Measurements from ENCODE around the gene BLOC1S3. TPM values are rescaled to one million over a fixed set of nuclear protein-coding genes. Genes with fewer than 3 reads are reported as not detected.

The BLOC1S3 gene
- total RNA-seq, 2 experiments from 2014 or later = 16.3 to 20.4 TPM

DNA sequence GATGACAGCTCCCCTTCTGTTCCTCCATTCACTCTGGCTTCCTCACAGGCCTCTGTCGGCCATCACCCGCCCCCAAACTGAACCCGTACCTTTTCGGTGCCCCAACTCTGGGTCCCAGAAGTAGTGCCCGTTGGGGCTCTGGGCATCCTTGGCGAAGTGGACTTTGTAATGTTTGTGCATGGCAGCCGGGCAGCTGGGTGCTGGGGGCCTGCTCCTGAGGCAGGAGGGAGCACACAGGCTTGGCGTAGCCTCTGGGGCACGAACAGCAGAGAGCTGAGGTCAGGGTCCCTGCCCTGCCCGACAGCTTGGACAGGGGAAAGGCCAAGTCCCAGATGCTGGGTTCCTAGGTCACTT, 18.6 kb upstream of the BLOC1S3 start:
- H3K9me3 Mint-ChIP-seq = no peaks in the 10 kb centered on the region
- no peaks in the 10 kb centered on the region for H3K36me3 Mint-ChIP-seq (ENCODE audit: low read depth)
- DNase-seq = no peak
- CTCF ChIA-PET = no interaction called here
- peaks cover 15% of the 10 kb centered on the region for H3K4me1 Mint-ChIP-seq
- H3K4me3 Mint-ChIP-seq = no peak overlapping the region
- H3K27me3 Mint-ChIP-seq = peaks cover 15% of the 10 kb centered on the region
- H3K27ac Mint-ChIP-seq = no peak overlapping the region
- POLR2A ChIA-PET = interaction anchor here (0.9 to 1.2 kb wide), 2 partner anchors 10 to 12 kb away, joined by 3 to 4 read pairs; no protein-coding TSS in a partner anchor

DNA sequence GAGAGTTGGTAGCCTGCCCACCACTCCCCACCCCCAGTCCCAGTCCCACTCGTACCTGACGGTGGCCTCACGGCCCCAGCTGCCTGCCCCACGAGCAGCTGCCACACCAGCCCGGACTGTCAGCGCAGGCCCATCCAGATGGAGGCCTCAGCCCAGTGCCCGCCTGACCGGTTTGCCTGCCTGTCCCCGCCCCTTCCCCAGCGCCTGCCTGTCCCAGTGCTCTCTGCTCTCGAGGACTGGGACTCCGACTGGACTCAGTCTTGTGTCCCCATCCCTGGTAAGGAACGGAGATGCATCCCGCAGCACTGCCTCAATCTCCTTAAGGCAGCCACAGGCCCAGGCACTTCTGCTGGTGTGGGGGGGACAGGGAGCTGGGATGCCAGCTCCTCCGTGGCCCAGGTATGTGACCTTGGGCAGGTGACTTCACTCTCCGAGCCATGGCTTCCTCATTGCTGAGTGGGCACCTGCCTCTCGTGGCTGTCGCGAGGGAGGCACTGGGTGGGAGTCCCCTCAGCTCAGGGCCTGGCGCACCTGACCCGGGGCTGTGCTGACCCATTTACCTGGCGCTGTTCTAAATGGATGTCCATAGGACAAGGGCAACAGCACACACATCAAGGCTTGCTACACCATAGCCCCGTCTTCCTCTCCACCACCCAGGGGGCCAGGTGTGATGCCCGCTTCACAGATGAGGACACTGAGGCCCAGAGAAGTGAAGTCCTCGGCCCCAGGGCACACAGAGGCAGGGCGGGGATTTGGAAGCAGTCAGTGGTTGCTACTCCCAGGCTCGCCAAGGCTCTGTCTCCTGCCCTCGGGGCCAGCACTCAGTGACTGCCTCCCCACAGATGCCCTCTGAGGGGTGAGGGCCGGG, 17.5 kb upstream of the BLOC1S3 start, which contains the start of gene NKPD1:
Gene NKPD1 (minus strand): TSS at position 113 of the 868 bp plus-strand sequence. CDS start 832 bp downstream, outside the sequence.
- Mint-ChIP-seq H3K27me3 (peaks cover 12% of the 10 kb centered on the region), H3K4me3 (no peak within 1 kb of the TSS), H3K27ac (no peak within 1 kb of the TSS), H3K9me3 (no peaks in the 10 kb centered on the region), H3K36me3 (ENCODE audit: low read depth) (no peaks in the 10 kb centered on the region), H3K4me1 (peaks cover 18% of the 10 kb centered on the region)
- ChIA-PET POLR2A (no interaction called here), CTCF (no interaction called here)
- no peak for DNase-seq

DNA sequence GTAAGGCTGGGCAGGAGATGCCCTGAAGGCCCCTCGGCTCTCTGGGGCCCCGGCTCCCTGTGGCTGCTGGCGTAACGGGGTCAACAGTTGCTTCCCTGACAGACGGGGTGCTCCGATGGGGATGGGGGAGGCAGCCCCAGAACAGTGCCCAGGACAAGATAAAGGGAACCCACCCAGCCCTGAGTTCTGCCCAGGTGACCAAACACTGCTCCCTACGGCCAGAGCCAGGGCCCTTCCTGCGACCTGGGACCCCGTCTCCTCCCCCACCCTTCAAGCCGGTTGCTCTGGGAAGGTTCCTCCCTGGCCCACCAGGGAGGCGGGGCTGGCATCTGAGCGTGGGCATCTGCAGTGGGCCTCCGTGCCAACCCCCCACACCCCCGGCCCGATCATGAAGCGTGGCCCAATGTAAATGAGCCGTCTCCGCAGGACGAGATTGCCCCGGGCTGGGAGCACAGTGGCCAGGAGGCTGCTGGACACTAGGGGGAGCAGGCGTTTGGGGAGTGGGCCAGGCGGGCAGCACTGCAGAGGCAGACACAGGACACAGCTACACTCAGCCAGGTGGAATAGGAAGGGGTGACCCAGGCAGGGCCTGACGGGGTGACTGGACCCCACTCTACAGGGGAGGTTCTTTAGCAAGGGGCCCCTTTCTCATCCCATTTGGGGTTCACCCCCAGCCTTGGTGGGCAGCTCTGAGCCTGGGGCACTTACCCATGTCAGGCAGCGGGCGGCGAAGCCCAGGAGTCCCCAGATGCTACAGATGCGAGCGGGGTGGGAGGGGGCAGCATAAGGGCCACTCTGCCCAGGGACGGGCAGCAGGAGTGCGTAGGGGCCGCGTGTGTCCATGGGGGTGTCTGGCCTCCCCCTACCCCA, 16.6 kb upstream of the BLOC1S3 start:
- Mint-ChIP-seq H3K36me3 (ENCODE audit: low read depth) (no peaks in the 10 kb centered on the region), H3K27ac (no peak overlapping the region), H3K4me1 (peaks cover 20% of the 10 kb centered on the region), H3K4me3 (no peak overlapping the region), H3K9me3 (no peaks in the 10 kb centered on the region), H3K27me3 (peaks cover 10% of the 10 kb centered on the region)
- ChIA-PET POLR2A (no interaction called here), CTCF (no interaction called here)
- DNase-seq = no peak

DNA sequence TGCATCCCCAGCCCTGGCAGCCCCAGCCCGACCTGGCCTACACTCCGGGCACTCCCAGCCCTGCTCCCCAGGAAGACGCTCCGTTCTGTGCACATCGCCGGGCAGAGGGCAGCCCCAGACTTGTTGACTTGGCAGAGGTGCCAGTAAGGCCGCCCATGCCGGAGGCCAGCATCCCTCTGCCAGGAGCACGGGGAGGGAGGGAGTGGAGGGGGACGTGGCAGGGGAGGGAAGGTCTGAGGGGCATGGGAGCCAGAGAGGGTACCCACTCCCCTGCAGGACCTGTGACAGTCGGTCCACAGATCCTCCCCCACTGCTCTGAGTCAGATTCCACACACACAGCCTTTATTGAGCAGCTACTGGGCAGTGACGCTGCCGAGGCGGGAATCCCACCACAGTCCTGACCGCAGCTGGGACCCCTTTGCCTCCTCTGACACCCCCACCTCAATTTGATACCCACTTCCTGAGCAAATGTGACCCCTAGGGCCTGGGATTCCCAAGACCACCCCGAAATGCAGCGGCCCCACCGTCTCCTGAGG, 15.9 kb upstream of the BLOC1S3 start:
- no peak overlapping the region for H3K27ac Mint-ChIP-seq
- H3K27me3 Mint-ChIP-seq = peaks cover 6% of the 10 kb centered on the region
- no peaks in the 10 kb centered on the region for H3K9me3 Mint-ChIP-seq
- no peak for DNase-seq
- no peak overlapping the region for H3K4me3 Mint-ChIP-seq
- ChIA-PET CTCF (no interaction called here), POLR2A (no interaction called here)
- peaks cover 23% of the 10 kb centered on the region for H3K4me1 Mint-ChIP-seq
- H3K36me3 Mint-ChIP-seq (ENCODE audit: low read depth) = no peaks in the 10 kb centered on the region

DNA sequence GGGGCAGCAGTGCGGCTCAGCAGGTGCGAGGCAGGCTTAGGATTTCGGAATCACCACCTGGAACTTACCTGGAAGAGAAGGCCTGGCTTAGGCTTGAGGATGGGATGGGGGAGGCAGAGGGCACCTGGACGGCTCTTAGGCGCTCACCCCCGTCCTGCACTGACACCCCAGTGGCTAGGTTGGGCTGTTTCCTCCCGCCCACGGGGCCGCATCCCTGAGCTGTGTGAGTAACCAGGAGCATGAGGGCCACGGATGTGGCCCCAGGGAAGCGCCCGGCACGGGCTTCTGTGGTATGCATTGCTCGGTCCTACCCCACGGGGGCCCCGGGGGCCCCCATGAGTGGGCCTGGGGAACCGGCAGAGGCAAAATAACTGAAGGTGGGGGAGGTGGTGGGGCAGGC, 15.4 kb upstream of the BLOC1S3 start:
- Mint-ChIP-seq H3K4me3 (no peak overlapping the region), H3K4me1 (peaks cover 23% of the 10 kb centered on the region), H3K27ac (no peak overlapping the region), H3K36me3 (ENCODE audit: low read depth) (no peaks in the 10 kb centered on the region), H3K9me3 (no peaks in the 10 kb centered on the region), H3K27me3 (peaks cover 3% of the 10 kb centered on the region)
- no peak for DNase-seq
- POLR2A ChIA-PET = interaction anchor here (3.6 kb wide), 1 partner anchor 15 kb away, joined by 31 read pairs; the partner anchor contains the start of genes BLOC1S3 and TRAPPC6A
- CTCF ChIA-PET = no interaction called here

DNA sequence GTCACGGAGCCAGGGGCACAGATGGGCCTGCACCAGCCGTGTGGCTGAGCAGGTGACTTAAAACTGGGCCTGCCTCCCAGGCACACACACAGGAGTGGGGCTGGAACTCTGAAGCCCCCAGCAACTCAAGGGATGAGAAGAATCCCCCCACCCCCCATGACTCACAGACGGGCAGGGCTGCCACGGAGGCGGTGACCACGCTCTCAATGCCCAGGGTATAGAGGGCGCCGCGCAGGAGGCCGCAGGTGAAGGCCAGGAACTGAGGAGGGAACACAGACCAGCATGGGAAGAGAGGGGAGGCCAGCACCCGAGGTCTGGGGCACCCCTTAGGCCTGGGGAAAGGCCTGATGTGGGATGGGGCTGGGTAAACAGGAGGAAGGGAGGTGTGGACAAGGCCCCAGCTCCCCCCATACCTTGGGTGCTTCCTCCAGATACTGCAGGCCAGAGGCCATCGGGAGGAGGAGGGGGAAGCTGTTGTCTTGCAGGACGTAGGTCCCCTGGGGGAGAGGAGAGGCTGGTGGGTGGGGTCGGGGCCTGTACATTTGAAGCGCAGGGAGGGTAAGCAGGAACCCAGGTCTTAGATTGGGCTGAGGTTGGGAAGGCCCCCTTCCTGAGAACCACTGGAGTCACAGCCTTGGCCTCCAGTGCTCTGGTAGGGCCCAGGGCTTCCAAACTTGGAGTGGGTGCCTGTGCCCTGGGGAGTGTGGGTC, 14.7 kb upstream of the BLOC1S3 start:
- peaks cover 27% of the 10 kb centered on the region for H3K4me1 Mint-ChIP-seq
- POLR2A ChIA-PET = interaction anchor here (0.7 to 3.6 kb wide), 8 partner anchors 11 to 162 kb away, joined by 3 to 31 read pairs (median 3); partner anchors contain the start of genes BLOC1S3, CLASRP, PPP1R37 and TRAPPC6A
- no peak overlapping the region for H3K4me3 Mint-ChIP-seq
- DNase-seq = no peak
- peak overlapping the region; percentile 56 for H3K27ac Mint-ChIP-seq
- CTCF ChIA-PET = interaction anchor here (1.0 to 1.1 kb wide), 2 partner anchors 10 to 72 kb away, joined by 3 to 4 read pairs; no protein-coding TSS in a partner anchor
- H3K27me3 Mint-ChIP-seq = peaks cover 3% of the 10 kb centered on the region
- H3K36me3 Mint-ChIP-seq (ENCODE audit: low read depth) = no peaks in the 10 kb centered on the region
- no peaks in the 10 kb centered on the region for H3K9me3 Mint-ChIP-seq

DNA sequence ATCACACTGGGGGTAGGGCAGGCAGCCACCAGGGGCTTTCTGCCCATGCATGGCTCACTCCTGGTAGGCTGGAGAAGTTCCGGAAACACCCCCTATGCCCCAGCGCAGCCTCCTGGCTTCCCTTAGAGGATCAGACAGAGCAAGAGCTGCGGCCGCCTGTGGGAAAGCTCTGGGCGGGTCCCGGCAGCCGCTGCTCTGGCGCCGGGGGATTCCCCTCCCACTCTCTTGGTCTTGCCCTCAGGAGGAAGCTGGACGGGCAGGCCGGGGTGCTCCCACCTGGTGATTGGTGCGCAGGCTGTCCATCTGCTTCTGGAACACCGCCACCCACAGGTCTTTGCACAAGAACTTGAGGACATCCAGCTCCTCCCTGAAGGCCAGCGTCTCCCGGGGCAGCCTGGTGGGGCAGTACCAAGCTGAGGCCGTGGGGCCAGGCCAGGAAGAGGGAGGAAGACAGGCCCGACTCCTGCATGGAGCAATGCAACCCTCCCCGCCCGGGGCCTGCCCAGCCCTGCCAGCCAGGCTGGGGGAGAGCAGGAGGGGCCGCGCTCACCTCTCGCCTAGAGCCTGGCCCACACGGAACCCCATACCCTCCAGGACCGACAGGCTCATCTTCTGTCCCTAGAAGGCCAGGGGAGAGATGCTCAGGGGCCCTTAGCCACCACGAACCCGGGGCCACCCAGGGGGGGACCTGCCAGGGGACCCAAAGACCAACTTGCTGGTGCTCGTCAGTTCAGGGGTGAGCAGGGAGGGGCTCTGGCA, 13.8 kb upstream of the BLOC1S3 start:
- Mint-ChIP-seq H3K36me3 (ENCODE audit: low read depth) (no peaks in the 10 kb centered on the region), H3K27ac (no peak overlapping the region), H3K4me1 (peaks cover 34% of the 10 kb centered on the region), H3K9me3 (no peaks in the 10 kb centered on the region), H3K27me3 (peaks cover 3% of the 10 kb centered on the region), H3K4me3 (no peak overlapping the region)
- CTCF ChIA-PET = interaction anchor here (0.6 to 1.1 kb wide), 4 partner anchors 11 to 172 kb away, joined by 3 to 6 read pairs (median 4); partner anchors contain the start of gene TRAPPC6A
- POLR2A ChIA-PET = interaction anchor here (0.7 to 3.6 kb wide), 8 partner anchors 12 to 163 kb away, joined by 3 to 31 read pairs (median 3); partner anchors contain the start of genes BLOC1S3, CLASRP, PPP1R37 and TRAPPC6A
- DNase-seq = peak; percentile 66

DNA sequence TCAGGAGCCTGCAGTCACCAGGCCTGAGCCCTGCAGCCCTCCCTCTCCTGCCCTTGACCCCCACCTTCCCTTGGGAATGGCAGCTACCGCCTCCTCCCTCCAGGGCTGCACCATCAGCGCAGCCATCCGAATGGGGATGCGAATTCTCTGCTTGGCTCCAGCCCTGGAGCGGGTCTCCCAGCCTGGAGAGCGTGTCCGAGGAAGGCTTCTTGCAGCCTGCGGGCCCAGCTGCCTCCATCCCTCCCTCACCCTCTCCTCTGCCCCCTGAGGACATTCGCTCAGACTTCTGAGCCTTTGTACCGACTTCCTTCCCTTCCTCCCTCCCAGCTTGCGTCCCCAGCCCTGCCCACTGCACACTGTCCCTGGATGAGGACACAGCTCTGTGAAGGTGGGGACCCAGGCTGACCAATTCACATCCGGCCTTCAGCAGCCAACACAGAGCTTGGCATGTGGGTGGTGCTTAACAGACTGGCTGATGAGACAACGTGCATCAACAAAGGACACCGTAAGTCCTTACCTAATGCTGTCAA, 11.8 kb upstream of the BLOC1S3 start:
- DNase-seq = no peak
- Mint-ChIP-seq H3K4me1 (peaks cover 52% of the 10 kb centered on the region), H3K27ac (peak overlapping the region; percentile 11), H3K4me3 (no peak overlapping the region), H3K9me3 (no peaks in the 10 kb centered on the region), H3K27me3 (no peaks in the 10 kb centered on the region), H3K36me3 (ENCODE audit: low read depth) (no peaks in the 10 kb centered on the region)
- ChIA-PET CTCF (interaction anchor here (0.7 to 1.6 kb wide), 3 partner anchors 11 to 54 kb away, joined by 3 to 4 read pairs (median 3); partner anchors contain the start of genes BLOC1S3 and TRAPPC6A), POLR2A (interaction anchor here (1.0 to 3.6 kb wide), 4 partner anchors 11 to 75 kb away, joined by 3 to 31 read pairs (median 4); partner anchors contain the start of genes BLOC1S3 and TRAPPC6A)

DNA sequence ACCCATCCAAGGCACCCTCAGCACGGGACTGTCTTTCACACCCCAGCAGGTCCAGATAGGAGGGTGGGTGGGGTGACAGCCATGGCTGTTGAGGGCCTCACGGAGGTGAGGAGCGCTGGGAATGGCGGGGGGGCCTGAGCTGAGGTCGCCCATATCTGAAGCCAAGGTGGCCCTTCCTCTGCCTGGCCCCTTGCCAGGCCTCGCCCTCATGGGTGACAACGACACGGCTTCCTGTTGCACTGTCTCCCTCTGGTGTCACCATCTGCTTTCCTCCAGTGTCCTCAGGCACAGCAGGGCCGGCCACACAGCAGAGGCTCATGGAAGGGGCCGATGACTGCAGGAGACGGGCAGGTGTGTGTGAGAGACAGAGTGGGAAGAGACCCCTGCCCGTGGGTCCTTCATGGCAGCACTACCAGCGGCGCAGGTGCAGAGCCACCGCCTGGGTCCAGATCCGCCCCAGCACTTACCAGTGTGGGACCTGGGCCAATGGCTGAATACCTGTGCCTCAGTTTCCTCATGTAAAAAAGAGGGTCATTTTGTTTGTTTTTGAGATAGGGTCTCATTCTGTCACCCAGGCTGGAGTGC, 9.7 kb upstream of the BLOC1S3 start:
- no peak overlapping the region for H3K4me3 Mint-ChIP-seq
- CTCF ChIA-PET = interaction anchor here (0.7 kb wide), 1 partner anchor 9 kb away, joined by 3 read pairs; the partner anchor contains the start of gene TRAPPC6A
- H3K4me1 Mint-ChIP-seq = peaks cover 64% of the 10 kb centered on the region
- no peak for DNase-seq
- peak overlapping the region; percentile 63 for H3K27ac Mint-ChIP-seq
- H3K36me3 Mint-ChIP-seq (ENCODE audit: low read depth) = no peaks in the 10 kb centered on the region
- POLR2A ChIA-PET = interaction anchor here (1.2 to 1.9 kb wide), 2 partner anchors 9 to 10 kb away, joined by 4 to 10 read pairs; partner anchors contain the start of genes BLOC1S3 and TRAPPC6A
- H3K27me3 Mint-ChIP-seq = no peaks in the 10 kb centered on the region
- H3K9me3 Mint-ChIP-seq = no peaks in the 10 kb centered on the region

DNA sequence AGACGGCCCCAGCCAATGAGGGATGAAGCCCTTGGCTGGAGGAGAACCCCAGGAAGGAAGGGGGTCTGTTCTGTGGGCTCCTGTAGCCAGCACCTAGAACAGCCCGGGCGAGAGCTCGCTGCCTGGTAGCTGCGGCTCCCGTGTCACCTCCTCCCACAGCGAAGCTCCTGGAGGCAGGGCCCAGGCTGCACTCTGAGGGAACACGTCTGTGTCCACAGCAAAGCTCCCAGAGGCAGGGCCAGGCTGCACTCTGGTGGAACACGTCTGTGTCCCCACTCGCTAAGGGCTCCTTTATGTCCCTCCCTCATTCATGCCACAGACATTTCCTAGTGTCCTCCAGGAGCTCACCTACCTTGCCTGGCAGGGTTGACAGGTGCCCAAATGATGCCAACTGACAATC, 9.0 kb upstream of the BLOC1S3 start:
- H3K36me3 Mint-ChIP-seq (ENCODE audit: low read depth) = no peaks in the 10 kb centered on the region
- peak overlapping the region; percentile 61 for H3K27ac Mint-ChIP-seq
- ChIA-PET POLR2A (interaction anchor here (1.2 to 1.9 kb wide), 3 partner anchors 9 to 16 kb away, joined by 4 to 10 read pairs (median 7); partner anchors contain the start of genes BLOC1S3 and TRAPPC6A), CTCF (interaction anchor here (0.7 kb wide), 1 partner anchor 8 kb away, joined by 3 read pairs; the partner anchor contains the start of gene TRAPPC6A)
- H3K4me3 Mint-ChIP-seq = no peak overlapping the region
- no peak for DNase-seq
- no peaks in the 10 kb centered on the region for H3K9me3 Mint-ChIP-seq
- H3K27me3 Mint-ChIP-seq = no peaks in the 10 kb centered on the region
- peaks cover 62% of the 10 kb centered on the region for H3K4me1 Mint-ChIP-seq
